Endothelial cell of umbilical vein (primary cell): Measurements from ENCODE around the gene ANKS1B. TPM values are rescaled to one million over a fixed set of nuclear protein-coding genes. Genes with fewer than 3 reads are reported as not detected.
"Not testable (repeated sequence)": the region's sequence is repeated elsewhere in the genome, so short reads cannot be mapped to it uniquely, and the experiment has no call there.

Experiments
- BruUV-seq: library from RNA; stranded (reverse); fragments of 400-500 nt; replicated peaks from 2 replicates; lab custom pipeline; 2021; lab: Mats Ljungman, UMichigan
- CTCF ChIA-PET: fragments of 300-600, 350-600 bp; sonication (Branson Sonifier 250); formaldehyde crosslinking; loops from one replicate; lab custom pipeline; 2021; ENCODE audit warnings: antibody characterized with exemption, inconsistent platforms; lab: Charles Lee
- POLR2A ChIA-PET: fragments of 300-600, 350-600 bp; sonication (Branson Sonifier 250); formaldehyde crosslinking; loops from one replicate; lab custom pipeline; 2021; ENCODE audit warnings: antibody characterized with exemption, inconsistent platforms; lab: Charles Lee
- DNase-seq: peaks from one replicate; pipeline ENCODE4 v3.0.0-alpha.2; 2011; ENCODE audit warnings: low read depth, low spot score
- FAIRE-seq: peaks from 2 replicates; lab custom pipeline; 2011; peaks lifted over from hg19 to GRCh38; lab: Jason Lieb, UNC
- H2AFZ ChIP-seq: 2 replicates; pipeline ENCODE4 v1.6.0; 2012; ENCODE audit warnings: low read depth, low read length, control low read depth, inconsistent platforms
- H3K27ac ChIP-seq: 2 replicates; pipeline ENCODE4 v1.5.1; 2011; ENCODE audit warnings: low read depth, mild to moderate bottlenecking, control low read depth, low read length, moderate library complexity; ENCODE audit not compliant: insufficient read depth
- H3K27me3 ChIP-seq, 2 experiments: 2 replicates each; pipeline versions ENCODE4 v1.6.0 to v1.6.1; 2011; ENCODE audit warnings: low read length in 2 of 2, mixed read lengths in 1 of 2; ENCODE audit not compliant: control insufficient read depth in 2 of 2, insufficient read depth in 2 of 2
- H3K36me3 ChIP-seq, 2 experiments: 2 replicates in 1 of 2; 3 replicates in 1 of 2; pipeline ENCODE4 v1.5.1; 2011; ENCODE audit warnings: low read length in 2 of 2, mild to moderate bottlenecking in 1 of 2, moderate library complexity in 1 of 2; ENCODE audit not compliant: control insufficient read depth in 2 of 2, insufficient read depth in 2 of 2; ENCODE audit errors: extremely low read depth in 1 of 2
- H3K4me1 ChIP-seq: 3 replicates; pipeline ENCODE4 v1.5.1; 2011; ENCODE audit warnings: mild to moderate bottlenecking, low read length; ENCODE audit not compliant: control insufficient read depth, insufficient read depth; ENCODE audit errors: extremely low read depth
- H3K4me2 ChIP-seq: 2 replicates; pipeline ENCODE4 v1.6.1; 2011; ENCODE audit warnings: low read length, control low read depth, mixed read lengths; ENCODE audit not compliant: insufficient read depth
- H3K4me3 ChIP-seq, 3 experiments: fragments of 200-600 bp in 1 of 3; sonication (generic), shearing (Covaris generic) in 1 of 3; replicated peaks in 1 of 3; 2 replicates each; pipeline ENCODE4 v1.5.1; 2011 to 2016; ENCODE audit warnings: control low read depth in 3 of 3, low read length in 3 of 3, mild to moderate bottlenecking in 2 of 3, inconsistent platforms in 1 of 3, low read depth in 1 of 3, moderate library complexity in 1 of 3; ENCODE audit not compliant: insufficient read depth in 1 of 3
- H3K79me2 ChIP-seq: 2 replicates; pipeline ENCODE4 v1.6.0; 2012; ENCODE audit warnings: low read length, inconsistent platforms; ENCODE audit not compliant: control insufficient read depth, insufficient read depth
- H3K9ac ChIP-seq: replicated peaks from 2 replicates; pipeline ENCODE3; 2011; ENCODE audit warnings: low read length, control low read depth; ENCODE audit not compliant: insufficient read depth; ENCODE audit errors: extremely low read depth
- H3K9me1 ChIP-seq: replicated peaks from 3 replicates; pipeline ENCODE4 v1.6.0; 2011; ENCODE audit warnings: mild to moderate bottlenecking, low read length; ENCODE audit not compliant: control insufficient read depth, insufficient read depth; ENCODE audit errors: extremely low read depth
- H3K9me3 ChIP-seq: replicated peaks from 2 replicates; pipeline ENCODE4 v1.5.1; 2012; ENCODE audit warnings: low read length, inconsistent platforms; ENCODE audit not compliant: control insufficient read depth, insufficient read depth
- H4K20me1 ChIP-seq: replicated peaks from 2 replicates; pipeline ENCODE3; 2011; ENCODE audit warnings: mild to moderate bottlenecking, low read length; ENCODE audit not compliant: control insufficient read depth, insufficient read depth; ENCODE audit errors: extremely low read depth
- EZH2 ChIP-seq: IDR thresholded peaks from 2 replicates; pipeline ENCODE4 v1.6.1; 2012; ENCODE audit warnings: borderline replicate concordance, low read depth, mild to moderate bottlenecking, moderate library complexity, low read length, inconsistent platforms; ENCODE audit not compliant: severe bottlenecking
- FOS ChIP-seq: IDR thresholded peaks from 2 replicates; pipeline ENCODE4 v1.6.1; 2011; ENCODE audit warnings: mild to moderate bottlenecking, low read length, moderate library complexity, borderline replicate concordance; ENCODE audit not compliant: insufficient read depth
- GATA2 ChIP-seq: IDR thresholded peaks from 2 replicates; pipeline ENCODE4 v1.7.0; 2011; ENCODE audit warnings: low read depth, mild to moderate bottlenecking, moderate library complexity, mixed read lengths, low read length; ENCODE audit not compliant: insufficient read length, insufficient read depth
- JUN ChIP-seq: IDR thresholded peaks from 2 replicates; pipeline ENCODE4 v1.6.1; 2011; ENCODE audit warnings: borderline replicate concordance, low read depth; ENCODE audit not compliant: insufficient read length, insufficient read depth
- MYC ChIP-seq: IDR thresholded peaks from one replicate; pipeline ENCODE4 v1.6.1; 2011; ENCODE audit warnings: mild to moderate bottlenecking, low read depth, low read length
- POLR2A ChIP-seq: IDR thresholded peaks from 2 replicates; pipeline ENCODE4 v1.6.1; 2012; ENCODE audit warnings: low read depth, mild to moderate bottlenecking, control low read depth, low read length
- POLR2AphosphoS5 ChIP-seq: IDR thresholded peaks from 2 replicates; pipeline ENCODE4 v1.6.1; 2012; ENCODE audit warnings: low read depth, mild to moderate bottlenecking, control low read depth, low read length, moderate library complexity; ENCODE audit not compliant: insufficient read depth
- dilution Hi-C: fragments of 300-500 bp; cut with MboI; formaldehyde crosslinking; loops from one replicate; pipeline ENCODE4 v1.15.0; 2019; ENCODE audit warnings: low sequenced_read_pairs; ENCODE audit not compliant: extremely low pct_ligation_motif_present
- intact Hi-C: fragments of 100-400 bp; cut with micrococcal nuclease; formaldehyde crosslinking; loops from one replicate; pipeline ENCODE4 v1.10.0; 2022
- polyA plus RNA-seq, 4 experiments: library from polyadenylated mRNA; depleted of rRNA in 3 of 4; stranded (reverse) in 3 of 4; unstranded in 1 of 4; fragments of >200 nt; gene quantifications; 2 replicates each; pipeline versions ENCODE4 v1.2.1 to v1.2.3, GENCODE V29; 2011 to 2012; ENCODE audit warnings: missing spikeins in 1 of 4
- total RNA-seq: library from RNA; stranded (reverse); gene quantifications from 2 replicates; pipeline ENCODE4 v1.2.3, GENCODE V29; 2021
- TF ChIP-seq, protein P1 (sequence below): IDR thresholded peaks from 2 replicates; pipeline ENCODE4 v1.6.1; 2011; ENCODE audit not compliant: insufficient read depth, insufficient read length
- TF ChIP-seq, protein P2 (sequence below), 2 donors: IDR thresholded peaks; 1 replicate in 1 of 2; 2 replicates in 1 of 2; pipeline ENCODE4 v1.5.1; 2011; ENCODE audit warnings: low read length in 2 of 2, mild to moderate bottlenecking in 2 of 2, moderate library complexity in 2 of 2, control low read depth in 1 of 2, inconsistent platforms in 1 of 2, low read depth in 1 of 2; ENCODE audit not compliant: insufficient read depth in 1 of 2; ENCODE audit errors: extremely low read depth in 1 of 2

The ANKS1B gene
- total and polyA plus RNA-seq, 2 donors (not counting 3 experiments of a cell fraction or from before 2014, with no cell fraction given): 0.15 to 0.38 TPM

DNA sequence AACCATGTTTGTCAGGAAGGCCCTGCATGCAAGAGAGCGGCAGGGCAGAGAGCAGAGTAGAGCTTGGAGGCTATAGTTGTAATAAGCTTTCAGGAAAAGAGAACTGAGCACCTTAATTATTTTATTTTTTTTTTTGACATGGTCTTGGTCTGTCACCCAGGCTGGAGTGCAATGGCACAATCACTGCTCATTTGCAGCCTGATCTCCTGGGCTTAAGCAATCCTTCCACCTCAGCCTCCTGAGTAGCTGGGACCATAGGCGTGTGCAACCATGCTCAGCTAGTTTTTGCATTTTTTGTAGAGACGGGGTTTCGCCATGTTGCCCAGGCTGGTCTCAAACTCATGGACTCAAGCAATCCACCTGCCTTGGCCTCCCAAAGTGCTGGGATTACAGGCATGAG is 950.5 kb downstream of the ANKS1B start:
- H3K4me1 ChIP-seq, H3K4me2 ChIP-seq, H3K4me3 ChIP-seq, H3K36me3 ChIP-seq, DNase-seq, FAIRE-seq, H3K27me3 ChIP-seq, H3K9me3 ChIP-seq, intact Hi-C loops, H3K9ac ChIP-seq, H2AFZ ChIP-seq, H3K27ac ChIP-seq, H3K9me1 ChIP-seq, dilution Hi-C loops, H4K20me1 ChIP-seq, BruUV-seq, H3K79me2 ChIP-seq, POLR2A ChIA-PET: not testable (repeated sequence)
- CTCF ChIA-PET: interaction anchor here (1.8 kb wide), 1 partner anchor 10 kb away, joined by 8 read pairs; no protein-coding TSS in a partner anchor

DNA sequence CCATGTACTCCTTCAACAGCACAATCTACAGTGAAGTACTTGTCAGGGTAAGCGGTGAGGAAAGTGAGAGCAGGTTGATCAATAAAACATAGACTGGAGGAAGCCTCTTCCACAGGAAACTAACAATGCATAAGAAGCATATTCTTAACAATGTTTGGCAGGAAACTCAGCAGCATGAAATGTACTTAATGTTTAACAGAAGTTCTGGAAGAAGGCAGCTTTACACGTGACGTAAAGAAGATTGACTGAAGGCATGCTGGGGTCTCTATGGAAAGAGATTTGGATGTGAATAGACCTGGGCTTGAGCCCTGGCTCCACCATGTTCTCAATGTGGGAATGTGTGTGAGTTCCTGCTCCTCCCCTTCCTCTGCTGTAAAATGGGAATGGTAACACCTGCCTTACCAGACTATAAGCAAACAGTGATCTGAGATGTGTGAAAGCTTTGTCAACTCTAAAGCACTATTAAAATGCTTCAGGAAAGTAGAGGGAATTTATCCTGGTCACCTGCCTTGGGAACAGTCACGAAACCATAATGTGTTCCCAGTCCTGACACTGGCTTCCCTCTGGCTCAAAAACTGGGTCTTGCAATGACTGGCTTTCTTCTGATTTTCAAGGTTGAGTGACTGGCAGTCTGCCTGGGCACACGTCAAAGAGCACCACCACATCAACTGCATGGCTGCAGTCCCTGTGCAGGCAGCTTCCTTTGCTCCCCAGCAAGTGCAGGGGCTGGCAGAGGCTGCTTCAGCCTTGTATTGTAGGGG is 955.0 kb downstream of the ANKS1B start:
- no peaks in the 10 kb centered on the region for H3K9me1 ChIP-seq
- H4K20me1 ChIP-seq: no peaks in the 10 kb centered on the region
- ChIA-PET POLR2A (no interaction called here), CTCF (no interaction called here)
- no peak for FAIRE-seq
- DNase-seq: no peak
- H3K4me1 ChIP-seq: no peaks in the 10 kb centered on the region
- dilution Hi-C loops: no loop called here
- H3K4me3 ChIP-seq: no peak overlapping the region
- intact Hi-C loops: no loop called here
- no TSS peak for BruUV-seq
- H3K36me3 ChIP-seq: no peaks in the 10 kb centered on the region
- no peaks in the 10 kb centered on the region for H3K79me2 ChIP-seq
- TF ChIP-seq FOS (no peak), JUN (no peak), MYC (no peak), GATA2 (no peak), POLR2A (no peak), POLR2AphosphoS5 (no peak), EZH2 (no peak)
- TF ChIP-seq, protein P1, sequence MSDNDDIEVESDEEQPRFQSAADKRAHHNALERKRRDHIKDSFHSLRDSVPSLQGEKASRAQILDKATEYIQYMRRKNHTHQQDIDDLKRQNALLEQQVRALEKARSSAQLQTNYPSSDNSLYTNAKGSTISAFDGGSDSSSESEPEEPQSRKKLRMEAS: no peak
- TF ChIP-seq, protein P2, sequence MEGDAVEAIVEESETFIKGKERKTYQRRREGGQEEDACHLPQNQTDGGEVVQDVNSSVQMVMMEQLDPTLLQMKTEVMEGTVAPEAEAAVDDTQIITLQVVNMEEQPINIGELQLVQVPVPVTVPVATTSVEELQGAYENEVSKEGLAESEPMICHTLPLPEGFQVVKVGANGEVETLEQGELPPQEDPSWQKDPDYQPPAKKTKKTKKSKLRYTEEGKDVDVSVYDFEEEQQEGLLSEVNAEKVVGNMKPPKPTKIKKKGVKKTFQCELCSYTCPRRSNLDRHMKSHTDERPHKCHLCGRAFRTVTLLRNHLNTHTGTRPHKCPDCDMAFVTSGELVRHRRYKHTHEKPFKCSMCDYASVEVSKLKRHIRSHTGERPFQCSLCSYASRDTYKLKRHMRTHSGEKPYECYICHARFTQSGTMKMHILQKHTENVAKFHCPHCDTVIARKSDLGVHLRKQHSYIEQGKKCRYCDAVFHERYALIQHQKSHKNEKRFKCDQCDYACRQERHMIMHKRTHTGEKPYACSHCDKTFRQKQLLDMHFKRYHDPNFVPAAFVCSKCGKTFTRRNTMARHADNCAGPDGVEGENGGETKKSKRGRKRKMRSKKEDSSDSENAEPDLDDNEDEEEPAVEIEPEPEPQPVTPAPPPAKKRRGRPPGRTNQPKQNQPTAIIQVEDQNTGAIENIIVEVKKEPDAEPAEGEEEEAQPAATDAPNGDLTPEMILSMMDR (IDR thresholded peaks at IDR 0.05; ENCODE audit: extremely low read depth in 1 of 2, insufficient read depth in 1 of 2, low read depth in 1 of 2, low read length in 2 of 2): no peak
- no peak overlapping the region for H3K4me2 ChIP-seq
- H3K27ac ChIP-seq: no peak overlapping the region
- H3K9ac ChIP-seq: no peak overlapping the region
- H2AFZ ChIP-seq: no peak overlapping the region
- H3K27me3 ChIP-seq: no peaks in the 10 kb centered on the region
- no peaks in the 10 kb centered on the region for H3K9me3 ChIP-seq
